Measurements from ENCODE around the gene RBM14.
"Not testable (repeated sequence)": the region's sequence is repeated elsewhere in the genome, so short reads cannot be mapped to it uniquely, and the experiment has no call there.

The RBM14 gene

GRCh38 chr11:66616379-66617154 lies at the start of gene RBM14:
Gene RBM14, plus strand, starts transcription at chr11:66616630. Its CDS starts 91 bp downstream, at chr11:66616721.
- peak; percentile 99 for DNase-seq

- DNase-seq = no peak
Measured at GRCh38 chr11:66567787-66568123, 48.7 kb upstream of the RBM14 start.

- peak; percentile 79 for DNase-seq
Measured at GRCh38 chr11:66568124-66568916, 48.1 kb upstream of the RBM14 start, which contains the start of gene CTSF. Gene CTSF, minus strand, starts transcription at chr11:66568606. Its CDS starts 120 bp downstream, at chr11:66568486.

GRCh38 chr11:66569076-66569475 lies 47.4 kb upstream of the RBM14 start:
- no peak for DNase-seq

- DNase-seq = no peak
Measured at GRCh38 chr11:66570079-66570849, 46.2 kb upstream of the RBM14 start.

- DNase-seq = no peak
Measured at GRCh38 chr11:66570850-66571180, 45.6 kb upstream of the RBM14 start.

- peak; percentile 79 for DNase-seq
Measured at GRCh38 chr11:66579017-66579606, 37.3 kb upstream of the RBM14 start.

- DNase-seq = no peak
Measured at GRCh38 chr11:66580803-66581202, 35.6 kb upstream of the RBM14 start.

GRCh38 chr11:66581261-66581660 lies 35.2 kb upstream of the RBM14 start:
- no peak for DNase-seq

- DNase-seq = not testable (repeated sequence)
Measured at GRCh38 chr11:66582565-66583147, 33.8 kb upstream of the RBM14 start.

- not testable (repeated sequence) for DNase-seq
Measured at GRCh38 chr11:66585447-66585846, 31.0 kb upstream of the RBM14 start.

- no peak for DNase-seq
Measured at GRCh38 chr11:66586136-66586535, 30.3 kb upstream of the RBM14 start.

- DNase-seq = not testable (repeated sequence)
Measured at GRCh38 chr11:66589315-66589714, 27.1 kb upstream of the RBM14 start.

- no peak for DNase-seq
Measured at GRCh38 chr11:66589996-66590675, 26.3 kb upstream of the RBM14 start.

GRCh38 chr11:66591175-66591574 lies 25.3 kb upstream of the RBM14 start:
- no peak for DNase-seq

GRCh38 chr11:66592457-66593302 lies 23.8 kb upstream of the RBM14 start, which contains the start of the genes CCDC87 and CCS:
Gene CCDC87, minus strand, starts transcription at chr11:66593063. Its CDS starts 48 bp downstream, at chr11:66593015.
Gene CCS, plus strand, starts transcription at chr11:66593185. Its CDS starts 77 bp downstream, at chr11:66593262.
- peak; percentile 99 for DNase-seq

- DNase-seq = no peak
Measured at GRCh38 chr11:66593303-66593635, 23.2 kb upstream of the RBM14 start.

- DNase-seq = no peak
Measured at GRCh38 chr11:66593650-66594049, 22.8 kb upstream of the RBM14 start.

GRCh38 chr11:66595245-66595904 lies 21.1 kb upstream of the RBM14 start:
- DNase-seq = no peak

- no peak for DNase-seq
Measured at GRCh38 chr11:66598993-66599392, 17.4 kb upstream of the RBM14 start.

Measured in CD4-positive, alpha-beta T cell treated with Interleukin-10 for 1 hour (primary cell).